Activated CD8-positive, alpha-beta memory T cell treated with anti-CD3 and anti-CD28 coated beads for 1 hour (primary cell): ENCODE data around the gene MARCHF3.

Source experiments
- DNase-seq, 2 donors: peaks; one replicate each; pipeline ENCODE4 v3.0.0-alpha.2; 2020; ENCODE audit warnings: low read depth in 1 of 2; ENCODE audit errors: extremely low read depth in 1 of 2

MARCHF3 gene

GRCh38 chr5:126987271-126987899, 43.0 kb downstream of the MARCHF3 start:
- no peak for DNase-seq

- DNase-seq, result no peak
Measured at GRCh38 chr5:126984632-126985031, 45.7 kb downstream of the MARCHF3 start.

GRCh38 chr5:126983874-126984266, 46.5 kb downstream of the MARCHF3 start:
- no peak for DNase-seq

- no peak for DNase-seq
Measured at GRCh38 chr5:126982926-126983873, 47.2 kb downstream of the MARCHF3 start.

- no peak for DNase-seq
Measured at GRCh38 chr5:126982202-126982601, 48.2 kb downstream of the MARCHF3 start.

- DNase-seq, result no peak
Measured at GRCh38 chr5:126981701-126982100, 48.7 kb downstream of the MARCHF3 start.

GRCh38 chr5:126981222-126981621, 49.1 kb downstream of the MARCHF3 start:
- no peak for DNase-seq

- DNase-seq, result no peak
Measured at GRCh38 chr5:126978258-126978657, 52.1 kb downstream of the MARCHF3 start.

GRCh38 chr5:126976520-126977172, 53.7 kb downstream of the MARCHF3 start:
- DNase-seq, result no peak

- no peak for DNase-seq
Measured at GRCh38 chr5:126975796-126976195, 54.6 kb downstream of the MARCHF3 start.

- DNase-seq, result no peak
Measured at GRCh38 chr5:126973193-126973592, 57.2 kb downstream of the MARCHF3 start.

- no peak for DNase-seq
Measured at GRCh38 chr5:126972062-126972895, 58.1 kb downstream of the MARCHF3 start.

GRCh38 chr5:126971455-126972031, 58.8 kb downstream of the MARCHF3 start:
- no peak for DNase-seq

GRCh38 chr5:126970517-126971017, 59.8 kb downstream of the MARCHF3 start:
- no peak for DNase-seq

- no peak for DNase-seq
Measured at GRCh38 chr5:126969548-126969947, 60.8 kb downstream of the MARCHF3 start.

- DNase-seq, result no peak
Measured at GRCh38 chr5:126967808-126968466, 62.4 kb downstream of the MARCHF3 start.

GRCh38 chr5:126965487-126965886, 64.9 kb downstream of the MARCHF3 start:
- no peak for DNase-seq

- DNase-seq, result no peak
Measured at GRCh38 chr5:126965061-126965475, 65.3 kb downstream of the MARCHF3 start.

- DNase-seq, result no peak
Measured at GRCh38 chr5:126963822-126964375, 66.5 kb downstream of the MARCHF3 start.
